HEK293T (cell line): Measurements from ENCODE around the gene LSM14B.

Experiments
- CTCF ChIA-PET: fragments of 350-600 bp; formaldehyde crosslinking; extraction: SDS; loops from one replicate; lab custom pipeline; 2021; ENCODE audit warnings: antibody characterized with exemption, inconsistent platforms; lab: Yijun Ruan, JAX
- POLR2A ChIA-PET: fragments of 350-600 bp; formaldehyde crosslinking; extraction: SDS; loops from one replicate; lab custom pipeline; 2020; ENCODE audit warnings: antibody characterized with exemption, inconsistent platforms; lab: Yijun Ruan, JAX
- DNase-seq: peaks from one replicate; pipeline ENCODE4 v3.0.0; 2012; ENCODE audit warnings: mixed read lengths; ENCODE audit errors: extremely low spot score
- ARNT ChIP-seq: fragments of 450-650 bp; IDR thresholded peaks from 2 replicates; pipeline ENCODE4 v1.6.1; 2017; ENCODE audit warnings: mild to moderate bottlenecking
- BHLHE40 ChIP-seq: fragments of 450-650 bp; IDR thresholded peaks from 2 replicates; pipeline ENCODE4 v1.6.1; 2016; ENCODE audit warnings: mild to moderate bottlenecking, moderate library complexity, borderline replicate concordance
- CTBP1 ChIP-seq: fragments of 450-650 bp; IDR thresholded peaks from 2 replicates; pipeline ENCODE4 v1.6.1; 2016; ENCODE audit warnings: borderline replicate concordance
- ELF4 ChIP-seq: fragments of 450-650 bp; IDR thresholded peaks from 2 replicates; pipeline ENCODE4 v1.6.1; 2017; ENCODE audit warnings: antibody characterized with exemption
- FOXA1 ChIP-seq: fragments of 450-650 bp; IDR thresholded peaks from 2 replicates; pipeline ENCODE4 v1.6.1; 2016; ENCODE audit warnings: mild to moderate bottlenecking
- FOXK2 ChIP-seq: fragments of 450-650 bp; IDR thresholded peaks from 2 replicates; pipeline ENCODE4 v1.6.1; 2016; ENCODE audit warnings: mild to moderate bottlenecking
- FOXM1 ChIP-seq: fragments of 450-650 bp; IDR thresholded peaks from 2 replicates; pipeline ENCODE4 v1.6.1; 2017; ENCODE audit warnings: mild to moderate bottlenecking, borderline replicate concordance
- HDGF ChIP-seq: fragments of 450-650 bp; IDR thresholded peaks from 2 replicates; pipeline ENCODE4 v1.6.1; 2017; ENCODE audit warnings: antibody characterized with exemption, borderline replicate concordance
- L3MBTL2 ChIP-seq: fragments of 450-650 bp; conservative IDR thresholded peaks from 2 replicates; pipeline ENCODE4 v1.6.1; 2016; ENCODE audit warnings: mild to moderate bottlenecking
- LEF1 ChIP-seq: fragments of 450-650 bp; IDR thresholded peaks from 2 replicates; pipeline ENCODE4 v1.6.1; 2017; ENCODE audit warnings: mild to moderate bottlenecking, borderline replicate concordance
- NFRKB ChIP-seq: fragments of 450-650 bp; IDR thresholded peaks from 2 replicates; pipeline ENCODE4 v1.6.1; 2016; ENCODE audit warnings: mild to moderate bottlenecking, moderate library complexity
- PKNOX1 ChIP-seq: fragments of 450-650 bp; IDR thresholded peaks from 2 replicates; pipeline ENCODE4 v1.6.1; 2016
- SP1 ChIP-seq: fragments of 450-650 bp; IDR thresholded peaks from 2 replicates; pipeline ENCODE4 v1.6.1; 2017
- SUZ12 ChIP-seq: fragments of 450-650 bp; IDR thresholded peaks from 2 replicates; pipeline ENCODE4 v1.6.1; 2016; ENCODE audit warnings: mild to moderate bottlenecking
- TARDBP ChIP-seq: fragments of 450-650 bp; IDR thresholded peaks from 2 replicates; pipeline ENCODE4 v1.6.1; 2016
- ZNF384 ChIP-seq: fragments of 450-650 bp; IDR thresholded peaks from 2 replicates; pipeline ENCODE4 v1.6.1; 2016

Gene LSM14B

GRCh38 chr20:62143081-62143956 is 21.0 kb downstream of the LSM14B start, which contains the start of the genes PSMA7 and SS18L1:
Gene PSMA7 (minus strand): TSS chr20:62143394. CDS start chr20:62143303, 91 bp downstream.
Gene SS18L1 (plus strand): TSS chr20:62143769. CDS start chr20:62143821, 52 bp downstream.
- TF ChIP-seq FOXM1 (peak; percentile 59; the same call in 1 of the 2 replicates), ARNT (0 out of 2 replicates have a peak, but pooled peaks have one; percentile 28), LEF1 (no peak)
- ChIA-PET POLR2A (interaction anchor here (1.0 to 1.4 kb wide), 2 partner anchors 21 to 133 kb away, joined by 3 to 4 read pairs; partner anchors contain the start of gene LSM14B), CTCF (no interaction called here)
- DNase-seq, result peak; percentile 89

GRCh38 chr20:62143957-62144825 is 21.9 kb downstream of the LSM14B start:
- DNase-seq, result peak; percentile 60
- ChIA-PET CTCF (interaction anchor here (1.2 kb wide), 1 partner anchor 13 kb away, joined by 3 read pairs; no protein-coding TSS in a partner anchor), POLR2A (interaction anchor here (1.4 kb wide), 1 partner anchor 134 kb away, joined by 3 read pairs; no protein-coding TSS in a partner anchor)
- TF ChIP-seq L3MBTL2, result 0 out of 2 replicates have a peak, but pooled peaks have one; percentile 47
- no peak for TF ChIP-seq TARDBP

- ChIA-PET POLR2A (no interaction called here), CTCF (interaction anchor here (1.2 to 1.3 kb wide), 2 partner anchors 9 to 11 kb away, joined by 3 to 4 read pairs; no protein-coding TSS in a partner anchor)
- no peak for DNase-seq
- TF ChIP-seq CTBP1, result no peak
- no peak for TF ChIP-seq ARNT
- TF ChIP-seq PKNOX1, result no peak
- TF ChIP-seq ZNF384, result no peak
- no peak for TF ChIP-seq L3MBTL2
- TF ChIP-seq HDGF, result no peak
- TF ChIP-seq TARDBP, result no peak
- TF ChIP-seq NFRKB, result no peak
- no peak for TF ChIP-seq BHLHE40
- no peak for TF ChIP-seq LEF1
- no peak for TF ChIP-seq ELF4
- TF ChIP-seq FOXM1, result no peak
- TF ChIP-seq SUZ12, result no peak
- TF ChIP-seq FOXA1, result no peak
- no peak for TF ChIP-seq FOXK2
- TF ChIP-seq SP1, result no peak
Observed at GRCh38 chr20:62145688-62146018, 23.4 kb downstream of the LSM14B start.

GRCh38 chr20:62146019-62146755 is 23.9 kb downstream of the LSM14B start:
- TF ChIP-seq NFRKB (no peak), SP1 (no peak), BHLHE40 (no peak), CTBP1 (no peak), LEF1 (no peak), FOXM1 (no peak)
- CTCF ChIA-PET, result interaction anchor here (1.3 kb wide), 1 partner anchor 10 kb away, joined by 4 read pairs; no protein-coding TSS in a partner anchor
- POLR2A ChIA-PET, result no interaction called here
- no peak for DNase-seq

- ChIA-PET CTCF (no interaction called here), POLR2A (no interaction called here)
- no peak for DNase-seq
- no peak for TF ChIP-seq ZNF384
- TF ChIP-seq ARNT, result no peak
- TF ChIP-seq NFRKB, result no peak
- no peak for TF ChIP-seq SP1
- TF ChIP-seq LEF1, result no peak
- no peak for TF ChIP-seq HDGF
- no peak for TF ChIP-seq L3MBTL2
- no peak for TF ChIP-seq PKNOX1
- TF ChIP-seq SUZ12, result no peak
- TF ChIP-seq CTBP1, result no peak
- no peak for TF ChIP-seq FOXM1
- TF ChIP-seq FOXK2, result no peak
- TF ChIP-seq ELF4, result no peak
- no peak for TF ChIP-seq TARDBP
- TF ChIP-seq BHLHE40, result no peak
- TF ChIP-seq FOXA1, result no peak
Observed at GRCh38 chr20:62147125-62147524, 24.9 kb downstream of the LSM14B start.
